HCT116 (cell line): Measurements from ENCODE around the gene RAD54L2. TPM values are rescaled to one million over a fixed set of nuclear protein-coding genes. Genes with fewer than 3 reads are reported as not detected.

Experiments
- ATAC-seq: fragments of 200-7000 bp; cut with Tn5 transposase; 2 replicates; pipeline ENCODE4 v1.9.1; 2020; ENCODE audit warnings: mild to moderate bottlenecking, moderate library complexity
- BruUV-seq: library from RNA; stranded (reverse); fragments of 400-500 nt; replicated peaks from 2 replicates; lab custom pipeline; 2021; lab: Mats Ljungman, UMichigan
- CTCF ChIA-PET: fragments of 300-600 bp; sonication (Branson Sonifier 250); formaldehyde crosslinking; loops from one replicate; lab custom pipeline; 2021; ENCODE audit warnings: antibody characterized with exemption; lab: Charles Lee
- POLR2A ChIA-PET: fragments of 300-600, 350-600 bp; sonication (Branson Sonifier 250); formaldehyde crosslinking; loops from one replicate; lab custom pipeline; 2021; ENCODE audit warnings: antibody characterized with exemption; lab: Charles Lee
- RAD21 ChIA-PET, 2 experiments: fragments of 300-600 bp; sonication (Branson Sonifier 250); formaldehyde crosslinking; loops; one replicate each; lab custom pipeline; 2023; ENCODE audit warnings: low total read pairs in 2 of 2; ENCODE audit not compliant: uncharacterized antibody in 2 of 2, unreplicated experiment in 2 of 2, low non-redundant PET in 1 of 2; lab: Charles Lee
- DNase-seq: peaks from one replicate; pipeline ENCODE4 v3.0.0-alpha.2; 2010; ENCODE audit warnings: low read depth, low spot score
- H2AFZ ChIP-seq: fragments of 200-600 bp; shearing (Covaris generic), sonication (generic); 2 replicates; pipeline ENCODE4 v1.6.1; 2017; ENCODE audit warnings: low read depth, mixed run types, mixed read lengths, antibody characterized with exemption, low read length; ENCODE audit not compliant: poor library complexity, severe bottlenecking
- H3K27ac ChIP-seq: 2 replicates; pipeline ENCODE4 v1.5.1; 2012; ENCODE audit warnings: low read depth, low read length
- H3K27me3 ChIP-seq: fragments of 200-600 bp; sonication (generic); 2 replicates; pipeline ENCODE4 v1.6.1; 2016; ENCODE audit warnings: mixed run types, low read length, mixed read lengths; ENCODE audit not compliant: insufficient read depth
- H3K36me3 ChIP-seq, 2 experiments: fragments of 200-500 bp in 1 of 2; fragments of 200-600 bp in 1 of 2; sonication (Bioruptor generic) in 1 of 2; sonication (generic) in 1 of 2; 2 replicates each; pipeline versions ENCODE4 v1.5.1 to v1.6.1; 2014 to 2016; ENCODE audit warnings: low read length in 2 of 2, inconsistent platforms in 1 of 2, mixed read lengths in 1 of 2, mixed run types in 1 of 2; ENCODE audit not compliant: insufficient read depth in 2 of 2, control insufficient read depth in 1 of 2
- H3K4me1 ChIP-seq, 2 experiments: fragments of 200-600 bp in 1 of 2; sonication (generic) in 1 of 2; 2 replicates each; pipeline versions ENCODE4 v1.5.1 to v1.6.1; 2012 to 2017; ENCODE audit warnings: low read length in 2 of 2, inconsistent platforms in 1 of 2, mild to moderate bottlenecking in 1 of 2, mixed read lengths in 1 of 2, mixed run types in 1 of 2, moderate library complexity in 1 of 2; ENCODE audit not compliant: insufficient read depth in 2 of 2, control insufficient read depth in 1 of 2
- H3K4me2 ChIP-seq: fragments of 200-600 bp; sonication (generic); 2 replicates; pipeline ENCODE4 v1.6.1; 2017; ENCODE audit warnings: mixed run types, low read length, mixed read lengths
- H3K4me3 ChIP-seq, 2 experiments: fragments of 200-600 bp in 1 of 2; sonication (generic) in 1 of 2; replicated peaks in 1 of 2; 2 replicates each; pipeline ENCODE4 v1.5.1; 2011 to 2016; ENCODE audit warnings: low read length in 2 of 2, control low read depth in 1 of 2, low read depth in 1 of 2, mild to moderate bottlenecking in 1 of 2, mixed read lengths in 1 of 2, mixed run types in 1 of 2
- H3K79me2 ChIP-seq: fragments of 200-600 bp; sonication (generic); 2 replicates; pipeline ENCODE4 v1.6.1; 2017; ENCODE audit warnings: mild to moderate bottlenecking, mixed run types, low read length, moderate library complexity, mixed read lengths; ENCODE audit not compliant: insufficient read depth
- H3K9ac ChIP-seq: fragments of 200-600 bp; sonication (generic); 2 replicates; pipeline ENCODE4 v1.6.1; 2016; ENCODE audit warnings: low read length, mixed read lengths
- H3K9me2 ChIP-seq: fragments of 200-600 bp; sonication (generic), shearing (Covaris generic); 2 replicates; pipeline ENCODE4 v1.6.1; 2017; ENCODE audit warnings: mixed run types, mild to moderate bottlenecking, moderate library complexity; ENCODE audit not compliant: insufficient read depth
- H3K9me3 ChIP-seq, 2 experiments: fragments of 200-500 bp in 1 of 2; fragments of 200-600 bp in 1 of 2; sonication (Bioruptor generic) in 1 of 2; sonication (generic) in 1 of 2; 2 replicates each; pipeline ENCODE4 v1.6.1; 2014 to 2017; ENCODE audit warnings: low read length in 2 of 2, mixed read lengths in 2 of 2, inconsistent platforms in 1 of 2, low read depth in 1 of 2, mild to moderate bottlenecking in 1 of 2, mixed run types in 1 of 2, moderate library complexity in 1 of 2; ENCODE audit not compliant: control insufficient read depth in 1 of 2, insufficient read depth in 1 of 2
- H4K20me1 ChIP-seq: fragments of 200-600 bp; sonication (generic), shearing (Covaris generic); 2 replicates; pipeline ENCODE4 v1.6.1; 2017; ENCODE audit warnings: mixed run types, mild to moderate bottlenecking, moderate library complexity; ENCODE audit not compliant: insufficient read depth
- ATF3 ChIP-seq: IDR thresholded peaks from 2 replicates; pipeline ENCODE4 v1.6.1; 2012
- CBX3 ChIP-seq: IDR thresholded peaks from 2 replicates; pipeline ENCODE4 v1.6.1; 2012; ENCODE audit warnings: low read depth
- CEBPB ChIP-seq: IDR thresholded peaks from 2 replicates; pipeline ENCODE4 v1.6.1; 2012; ENCODE audit warnings: low read depth
- EGR1 ChIP-seq: IDR thresholded peaks from 2 replicates; pipeline ENCODE4 v1.6.1; 2012; ENCODE audit warnings: low read depth
- ELF1 ChIP-seq: IDR thresholded peaks from 2 replicates; pipeline ENCODE4 v1.6.1; 2012; ENCODE audit warnings: low read depth, borderline replicate concordance
- EZH2phosphoT487 ChIP-seq: fragments of 200-600 bp; IDR thresholded peaks from 2 replicates; pipeline ENCODE4 v1.6.1; 2018; ENCODE audit warnings: antibody characterized with exemption, borderline replicate concordance
- JUND ChIP-seq: IDR thresholded peaks from 2 replicates; pipeline ENCODE4 v1.6.1; 2012
- POLR2A ChIP-seq: IDR thresholded peaks from 2 replicates; pipeline ENCODE4 v1.7.0; 2011; ENCODE audit warnings: borderline replicate concordance; ENCODE audit not compliant: insufficient read depth, insufficient read length; ENCODE audit errors: extremely low read depth
- POLR2AphosphoS5 ChIP-seq: IDR thresholded peaks from 2 replicates; pipeline ENCODE4 v1.6.1; 2011; ENCODE audit warnings: mild to moderate bottlenecking, low read depth, low read length, moderate library complexity
- RAD21 ChIP-seq: IDR thresholded peaks from 2 replicates; pipeline ENCODE4 v1.6.1; 2012; ENCODE audit warnings: low read depth, mild to moderate bottlenecking
- SIN3A ChIP-seq: IDR thresholded peaks from 2 replicates; pipeline ENCODE4 v1.6.1; 2012; ENCODE audit warnings: low read depth
- SP1 ChIP-seq: IDR thresholded peaks from 2 replicates; pipeline ENCODE4 v1.6.1; 2012; ENCODE audit warnings: low read depth
- SRF ChIP-seq: IDR thresholded peaks from 2 replicates; pipeline ENCODE4 v1.6.1; 2012; ENCODE audit warnings: low read depth
- TCF7L2 ChIP-seq: IDR thresholded peaks from 2 replicates; pipeline ENCODE4 v1.7.0; 2011; ENCODE audit warnings: borderline replicate concordance, inconsistent platforms; ENCODE audit not compliant: insufficient read depth, insufficient read length; ENCODE audit errors: extremely low read depth
- YY1 ChIP-seq: IDR thresholded peaks from 2 replicates; pipeline ENCODE4 v1.6.1; 2011; ENCODE audit warnings: low read length, low read depth, moderate library complexity, mild to moderate bottlenecking; ENCODE audit not compliant: insufficient replicate concordance; ENCODE audit errors: extremely low read depth
- ZNF274 ChIP-seq: fragments of 200-500 bp; sonication (Bioruptor generic); IDR thresholded peaks from 2 replicates; pipeline ENCODE4 v1.6.1; 2014; ENCODE audit warnings: mild to moderate bottlenecking, low read depth, low read length, inconsistent platforms
- intact Hi-C: fragments of 100-400 bp; cut with micrococcal nuclease; formaldehyde crosslinking; loops from 2 replicates; pipeline ENCODE4 v1.10.0; 2022
- total RNA-seq: library from RNA; stranded (reverse); gene quantifications from one replicate; pipeline ENCODE4 v1.2.1, GENCODE V29; 2021; ENCODE audit not compliant: unreplicated experiment
- TF ChIP-seq, protein P1 (sequence below): IDR thresholded peaks from 2 replicates; pipeline ENCODE4 v1.6.1; 2011; ENCODE audit warnings: mild to moderate bottlenecking, low read length, moderate library complexity; ENCODE audit not compliant: insufficient replicate concordance; ENCODE audit errors: extremely low read depth
- TF ChIP-seq, protein P2 (sequence below): IDR thresholded peaks from 2 replicates; pipeline ENCODE4 v1.6.1; 2012; ENCODE audit warnings: low read depth

RAD54L2 gene
- total RNA-seq, 1 experiment from 2014 or later = 20.2 TPM

GRCh38 chr3:51530485-51530884 lies 8.0 kb upstream of the RAD54L2 start:
- no peak overlapping the region for H3K27ac ChIP-seq
- H4K20me1 ChIP-seq = no peaks in the 10 kb centered on the region
- H3K4me3 ChIP-seq = no peak overlapping the region
- no peak for ATAC-seq
- H2AFZ ChIP-seq = no peak overlapping the region
- H3K27me3 ChIP-seq = 0 out of 2 replicates have a peak, but pooled peaks cover 6% of the 10 kb centered on the region
- H3K4me1 ChIP-seq = no peaks in the 10 kb centered on the region
- ChIA-PET POLR2A (no interaction called here), CTCF (no interaction called here), RAD21 (no interaction called here)
- no peak overlapping the region for H3K4me2 ChIP-seq
- intact Hi-C loops = no loop called here
- H3K79me2 ChIP-seq = no peaks in the 10 kb centered on the region
- no peaks in the 10 kb centered on the region for H3K9me3 ChIP-seq
- no TSS peak for BruUV-seq
- H3K9ac ChIP-seq = no peak overlapping the region
- H3K9me2 ChIP-seq = no peaks in the 10 kb centered on the region
- no peak for DNase-seq
- no peak for TF ChIP-seq YY1
- no peak for TF ChIP-seq POLR2A
- no peak for TF ChIP-seq ZNF274
- no peak for TF ChIP-seq SP1
- no peak for TF ChIP-seq POLR2AphosphoS5
- TF ChIP-seq ELF1 = no peak
- TF ChIP-seq EZH2phosphoT487 = no peak
- TF ChIP-seq, protein P1, sequence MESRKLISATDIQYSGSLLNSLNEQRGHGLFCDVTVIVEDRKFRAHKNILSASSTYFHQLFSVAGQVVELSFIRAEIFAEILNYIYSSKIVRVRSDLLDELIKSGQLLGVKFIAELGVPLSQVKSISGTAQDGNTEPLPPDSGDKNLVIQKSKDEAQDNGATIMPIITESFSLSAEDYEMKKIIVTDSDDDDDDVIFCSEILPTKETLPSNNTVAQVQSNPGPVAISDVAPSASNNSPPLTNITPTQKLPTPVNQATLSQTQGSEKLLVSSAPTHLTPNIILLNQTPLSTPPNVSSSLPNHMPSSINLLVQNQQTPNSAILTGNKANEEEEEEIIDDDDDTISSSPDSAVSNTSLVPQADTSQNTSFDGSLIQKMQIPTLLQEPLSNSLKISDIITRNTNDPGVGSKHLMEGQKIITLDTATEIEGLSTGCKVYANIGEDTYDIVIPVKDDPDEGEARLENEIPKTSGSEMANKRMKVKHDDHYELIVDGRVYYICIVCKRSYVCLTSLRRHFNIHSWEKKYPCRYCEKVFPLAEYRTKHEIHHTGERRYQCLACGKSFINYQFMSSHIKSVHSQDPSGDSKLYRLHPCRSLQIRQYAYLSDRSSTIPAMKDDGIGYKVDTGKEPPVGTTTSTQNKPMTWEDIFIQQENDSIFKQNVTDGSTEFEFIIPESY = no peak
- TF ChIP-seq, protein P2, sequence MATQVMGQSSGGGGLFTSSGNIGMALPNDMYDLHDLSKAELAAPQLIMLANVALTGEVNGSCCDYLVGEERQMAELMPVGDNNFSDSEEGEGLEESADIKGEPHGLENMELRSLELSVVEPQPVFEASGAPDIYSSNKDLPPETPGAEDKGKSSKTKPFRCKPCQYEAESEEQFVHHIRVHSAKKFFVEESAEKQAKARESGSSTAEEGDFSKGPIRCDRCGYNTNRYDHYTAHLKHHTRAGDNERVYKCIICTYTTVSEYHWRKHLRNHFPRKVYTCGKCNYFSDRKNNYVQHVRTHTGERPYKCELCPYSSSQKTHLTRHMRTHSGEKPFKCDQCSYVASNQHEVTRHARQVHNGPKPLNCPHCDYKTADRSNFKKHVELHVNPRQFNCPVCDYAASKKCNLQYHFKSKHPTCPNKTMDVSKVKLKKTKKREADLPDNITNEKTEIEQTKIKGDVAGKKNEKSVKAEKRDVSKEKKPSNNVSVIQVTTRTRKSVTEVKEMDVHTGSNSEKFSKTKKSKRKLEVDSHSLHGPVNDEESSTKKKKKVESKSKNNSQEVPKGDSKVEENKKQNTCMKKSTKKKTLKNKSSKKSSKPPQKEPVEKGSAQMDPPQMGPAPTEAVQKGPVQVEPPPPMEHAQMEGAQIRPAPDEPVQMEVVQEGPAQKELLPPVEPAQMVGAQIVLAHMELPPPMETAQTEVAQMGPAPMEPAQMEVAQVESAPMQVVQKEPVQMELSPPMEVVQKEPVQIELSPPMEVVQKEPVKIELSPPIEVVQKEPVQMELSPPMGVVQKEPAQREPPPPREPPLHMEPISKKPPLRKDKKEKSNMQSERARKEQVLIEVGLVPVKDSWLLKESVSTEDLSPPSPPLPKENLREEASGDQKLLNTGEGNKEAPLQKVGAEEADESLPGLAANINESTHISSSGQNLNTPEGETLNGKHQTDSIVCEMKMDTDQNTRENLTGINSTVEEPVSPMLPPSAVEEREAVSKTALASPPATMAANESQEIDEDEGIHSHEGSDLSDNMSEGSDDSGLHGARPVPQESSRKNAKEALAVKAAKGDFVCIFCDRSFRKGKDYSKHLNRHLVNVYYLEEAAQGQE = no peak
- TF ChIP-seq EGR1 = no peak
- no peak for TF ChIP-seq CEBPB
- no peak for TF ChIP-seq SRF
- no peak for TF ChIP-seq ATF3
- no peak for TF ChIP-seq RAD21
- TF ChIP-seq CBX3 = no peak
- no peak for TF ChIP-seq JUND
- no peak for TF ChIP-seq TCF7L2
- no peak for TF ChIP-seq SIN3A
- no peaks in the 10 kb centered on the region for H3K36me3 ChIP-seq
